K562 (cell line): ENCODE results near the gene FBXO17. TPM values are rescaled to one million over a fixed set of nuclear protein-coding genes. Genes with fewer than 3 reads are reported as not detected.

ENCODE experiments used
- BCL6 ChIP-seq: fragments of 250-450 bp; sonication (Bioruptor Pico); IDR thresholded peaks from 2 replicates; pipeline ENCODE4 v1.4.0; 2020
- BRD4 ChIP-seq: fragments of 200-600 bp; sonication (generic); IDR thresholded peaks from 2 replicates; pipeline ENCODE4 v1.6.1; 2017; ENCODE audit warnings: inconsistent platforms
- CBX3 ChIP-seq, 2 experiments: IDR thresholded peaks; 1 replicate in 1 of 2; 2 replicates in 1 of 2; pipeline ENCODE4 v1.6.1; 2012; ENCODE audit warnings: inconsistent platforms in 2 of 2, low read length in 2 of 2, borderline replicate concordance in 1 of 2, control low read depth in 1 of 2
- CSDE1 ChIP-seq, 2 experiments: fragments of 450-650 bp; IDR thresholded peaks; 2 replicates each; pipeline ENCODE4 v1.6.1; 2016; ENCODE audit warnings: mild to moderate bottlenecking in 1 of 2
- FOXJ3 ChIP-seq: sonication (generic); formaldehyde crosslinking; IDR thresholded peaks from 2 replicates; pipeline ENCODE4 v1.4.0; 2020; ENCODE audit warnings: mild to moderate bottlenecking, missing genetic modification reagents
- HSF4 ChIP-seq: fragments of 250-450 bp; sonication (Bioruptor Pico); IDR thresholded peaks from 2 replicates; pipeline ENCODE4 v2.1.2; 2022; ENCODE audit warnings: mild to moderate bottlenecking, moderate library complexity, borderline replicate concordance
- NBN ChIP-seq: fragments of 450-650 bp; IDR thresholded peaks from 2 replicates; pipeline ENCODE4 v1.6.1; 2016; ENCODE audit warnings: low read depth, mild to moderate bottlenecking
- RNF219 ChIP-seq: fragments of 250-450 bp; sonication (Bioruptor Pico); IDR thresholded peaks from 2 replicates; pipeline ENCODE4 v1.5.0; 2022; ENCODE audit warnings: mild to moderate bottlenecking
- SMARCA5 ChIP-seq: fragments of 450-650 bp; IDR thresholded peaks from 2 replicates; pipeline ENCODE4 v1.6.1; 2016
- TSC22D4 ChIP-seq: fragments of 450-650 bp; IDR thresholded peaks from 2 replicates; pipeline ENCODE4 v1.6.1; 2016; ENCODE audit warnings: missing genetic modification characterization, missing biosample characterization, control low read depth
- ZNF354B ChIP-seq: fragments of 250-450 bp; sonication (Bioruptor Pico); IDR thresholded peaks from 2 replicates; pipeline ENCODE4 v1.4.0; 2020
- ZNF75A ChIP-seq: fragments of 450-650 bp; formaldehyde crosslinking; IDR thresholded peaks from 2 replicates; pipeline ENCODE4 v1.4.0; 2020; ENCODE audit warnings: mild to moderate bottlenecking
- ZNF785 ChIP-seq: fragments of 250-450 bp; sonication (Bioruptor Pico); IDR thresholded peaks from 2 replicates; pipeline ENCODE4 v1.4.0; 2020; ENCODE audit warnings: mild to moderate bottlenecking
- polyA plus RNA-seq, 8 experiments: library from polyadenylated mRNA; depleted of rRNA in 4 of 8; stranded (reverse) in 5 of 8; unstranded in 3 of 8; fragments of >200 nt; fragmentation: Nextera tagmentation in 2 of 8; fragmentation: Illumina TruSeq in 1 of 8; extraction: Ambion mirVana in 2 of 8; extraction: Trizol in 1 of 8; gene quantifications; 2 replicates each; pipeline versions ENCODE4 v1.2.1 to v1.2.3, GENCODE V29; 2011 to 2014; ENCODE audit warnings: inconsistent platforms in 1 of 8, missing spikeins in 1 of 8
- total RNA-seq, 7 experiments: library from RNA; depleted of rRNA in 6 of 7; stranded (reverse); fragments of >200 nt in 6 of 7; fragmentation: Illumina TruSeq in 2 of 7; extraction: Trizol in 2 of 7; gene quantifications; 2 replicates each; pipeline versions ENCODE4 v1.2.1 to v1.2.3, GENCODE V29; 2011 to 2021; ENCODE audit warnings: low replicate concordance in 1 of 7
- TF ChIP-seq, protein P1 (sequence below): sonication (generic); formaldehyde crosslinking; IDR thresholded peaks from 2 replicates; pipeline ENCODE4 v1.8.1; 2023; ENCODE audit warnings: mild to moderate bottlenecking, missing genetic modification reagents
- TF ChIP-seq, protein P2 (sequence below): fragments of 250-450 bp; sonication (Bioruptor Pico); IDR thresholded peaks from 2 replicates; pipeline ENCODE4 v1.8.0; 2022; ENCODE audit warnings: moderate library complexity, mild to moderate bottlenecking, inconsistent platforms
- TF ChIP-seq, protein P3 (sequence below): sonication (generic); formaldehyde crosslinking; IDR thresholded peaks from 2 replicates; pipeline ENCODE4 v1.8.0; 2022; ENCODE audit warnings: missing genetic modification reagents, mild to moderate bottlenecking, borderline replicate concordance
- TF ChIP-seq, protein P4 (sequence below): sonication (generic); formaldehyde crosslinking; IDR thresholded peaks from 2 replicates; pipeline ENCODE4 v1.8.0; 2022; ENCODE audit warnings: missing genetic modification reagents, mild to moderate bottlenecking, moderate library complexity, borderline replicate concordance
- TF ChIP-seq, protein P5 (sequence below): fragments of 450-650 bp; formaldehyde crosslinking; conservative IDR thresholded peaks from 2 replicates; pipeline ENCODE4 v1.4.0; 2022; ENCODE audit warnings: mild to moderate bottlenecking, missing genetic modification characterization

FBXO17 gene
- total and polyA plus RNA-seq, 9 of the 15 experiments (the other 6 are each of a cell fraction or from before 2014, with no cell fraction given), result 4.1 to 27.1 (median 19.0) TPM

DNA sequence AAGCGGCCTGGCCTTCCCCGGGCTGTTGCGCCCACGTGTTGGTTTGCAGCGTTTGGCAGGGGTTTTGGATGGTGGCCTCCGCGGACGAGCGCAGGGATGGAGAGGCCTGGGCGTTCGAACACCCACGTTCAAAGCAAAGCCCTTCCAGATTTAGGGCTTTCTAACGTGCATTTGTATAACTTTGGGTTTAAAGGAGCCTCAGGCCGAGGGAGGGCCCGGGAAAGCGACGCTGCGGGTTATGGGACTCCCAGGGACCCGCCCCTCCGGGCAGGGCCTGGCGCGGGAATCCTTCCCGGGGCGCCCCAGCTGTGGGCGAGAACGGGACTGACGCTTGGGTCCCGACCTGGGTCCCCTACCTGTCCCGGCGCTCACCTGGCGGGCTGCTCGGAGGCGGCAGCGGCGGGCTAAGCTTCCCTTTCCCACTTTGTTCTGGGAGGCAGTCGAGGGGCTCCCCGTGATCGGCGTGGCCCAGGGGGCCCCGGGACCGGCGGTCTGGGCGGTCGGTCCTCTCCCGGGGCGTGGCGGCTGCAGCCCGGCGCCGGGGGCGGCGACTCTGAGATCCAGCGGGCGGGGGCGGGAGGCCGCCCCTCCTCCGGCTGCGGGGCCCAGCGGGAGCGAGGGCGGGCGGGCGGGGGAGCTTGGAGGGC is at the start of gene FBXO17 (continued):
- TF ChIP-seq, protein P1, sequence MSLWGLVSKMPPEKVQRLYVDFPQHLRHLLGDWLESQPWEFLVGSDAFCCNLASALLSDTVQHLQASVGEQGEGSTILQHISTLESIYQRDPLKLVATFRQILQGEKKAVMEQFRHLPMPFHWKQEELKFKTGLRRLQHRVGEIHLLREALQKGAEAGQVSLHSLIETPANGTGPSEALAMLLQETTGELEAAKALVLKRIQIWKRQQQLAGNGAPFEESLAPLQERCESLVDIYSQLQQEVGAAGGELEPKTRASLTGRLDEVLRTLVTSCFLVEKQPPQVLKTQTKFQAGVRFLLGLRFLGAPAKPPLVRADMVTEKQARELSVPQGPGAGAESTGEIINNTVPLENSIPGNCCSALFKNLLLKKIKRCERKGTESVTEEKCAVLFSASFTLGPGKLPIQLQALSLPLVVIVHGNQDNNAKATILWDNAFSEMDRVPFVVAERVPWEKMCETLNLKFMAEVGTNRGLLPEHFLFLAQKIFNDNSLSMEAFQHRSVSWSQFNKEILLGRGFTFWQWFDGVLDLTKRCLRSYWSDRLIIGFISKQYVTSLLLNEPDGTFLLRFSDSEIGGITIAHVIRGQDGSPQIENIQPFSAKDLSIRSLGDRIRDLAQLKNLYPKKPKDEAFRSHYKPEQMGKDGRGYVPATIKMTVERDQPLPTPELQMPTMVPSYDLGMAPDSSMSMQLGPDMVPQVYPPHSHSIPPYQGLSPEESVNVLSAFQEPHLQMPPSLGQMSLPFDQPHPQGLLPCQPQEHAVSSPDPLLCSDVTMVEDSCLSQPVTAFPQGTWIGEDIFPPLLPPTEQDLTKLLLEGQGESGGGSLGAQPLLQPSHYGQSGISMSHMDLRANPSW (CRISPR knock-in tag), result no peak
- TF ChIP-seq, protein P2, sequence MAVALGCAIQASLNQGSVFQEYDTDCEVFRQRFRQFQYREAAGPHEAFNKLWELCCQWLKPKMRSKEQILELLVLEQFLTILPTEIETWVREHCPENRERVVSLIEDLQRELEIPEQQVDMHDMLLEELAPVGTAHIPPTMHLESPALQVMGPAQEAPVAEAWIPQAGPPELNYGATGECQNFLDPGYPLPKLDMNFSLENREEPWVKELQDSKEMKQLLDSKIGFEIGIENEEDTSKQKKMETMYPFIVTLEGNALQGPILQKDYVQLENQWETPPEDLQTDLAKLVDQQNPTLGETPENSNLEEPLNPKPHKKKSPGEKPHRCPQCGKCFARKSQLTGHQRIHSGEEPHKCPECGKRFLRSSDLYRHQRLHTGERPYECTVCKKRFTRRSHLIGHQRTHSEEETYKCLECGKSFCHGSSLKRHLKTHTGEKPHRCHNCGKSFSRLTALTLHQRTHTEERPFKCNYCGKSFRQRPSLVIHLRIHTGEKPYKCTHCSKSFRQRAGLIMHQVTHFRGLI, result no peak
- no peak for TF ChIP-seq RNF219 (CRISPR knock-in tag)
- no peak for TF ChIP-seq NBN
- TF ChIP-seq, protein P3, sequence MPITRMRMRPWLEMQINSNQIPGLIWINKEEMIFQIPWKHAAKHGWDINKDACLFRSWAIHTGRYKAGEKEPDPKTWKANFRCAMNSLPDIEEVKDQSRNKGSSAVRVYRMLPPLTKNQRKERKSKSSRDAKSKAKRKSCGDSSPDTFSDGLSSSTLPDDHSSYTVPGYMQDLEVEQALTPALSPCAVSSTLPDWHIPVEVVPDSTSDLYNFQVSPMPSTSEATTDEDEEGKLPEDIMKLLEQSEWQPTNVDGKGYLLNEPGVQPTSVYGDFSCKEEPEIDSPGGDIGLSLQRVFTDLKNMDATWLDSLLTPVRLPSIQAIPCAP, result no peak
- no peak for TF ChIP-seq ZNF75A (CRISPR knock-in tag)
- TF ChIP-seq CBX3 (IDR thresholded peaks at IDR 0.05; ENCODE audit: borderline replicate concordance in 1 of 2, low read length in 2 of 2), result peak in 1 of 2 experiments; percentile 52; a peak in 1 of 3 replicates
- no peak for TF ChIP-seq CSDE1 (IDR thresholded peaks at IDR 0.05)
- no peak for TF ChIP-seq HSF4 (CRISPR knock-in tag)
- TF ChIP-seq FOXJ3 (CRISPR knock-in tag), result no peak
- TF ChIP-seq, protein P4, sequence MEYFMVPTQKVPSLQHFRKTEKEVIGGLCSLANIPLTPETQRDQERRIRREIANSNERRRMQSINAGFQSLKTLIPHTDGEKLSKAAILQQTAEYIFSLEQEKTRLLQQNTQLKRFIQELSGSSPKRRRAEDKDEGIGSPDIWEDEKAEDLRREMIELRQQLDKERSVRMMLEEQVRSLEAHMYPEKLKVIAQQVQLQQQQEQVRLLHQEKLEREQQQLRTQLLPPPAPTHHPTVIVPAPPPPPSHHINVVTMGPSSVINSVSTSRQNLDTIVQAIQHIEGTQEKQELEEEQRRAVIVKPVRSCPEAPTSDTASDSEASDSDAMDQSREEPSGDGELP (CRISPR knock-in tag), result peak; percentile 86
- TF ChIP-seq ZNF785, result no peak
- no peak for TF ChIP-seq BRD4
- TF ChIP-seq ZNF354B, result no peak
- TF ChIP-seq, protein P5, sequence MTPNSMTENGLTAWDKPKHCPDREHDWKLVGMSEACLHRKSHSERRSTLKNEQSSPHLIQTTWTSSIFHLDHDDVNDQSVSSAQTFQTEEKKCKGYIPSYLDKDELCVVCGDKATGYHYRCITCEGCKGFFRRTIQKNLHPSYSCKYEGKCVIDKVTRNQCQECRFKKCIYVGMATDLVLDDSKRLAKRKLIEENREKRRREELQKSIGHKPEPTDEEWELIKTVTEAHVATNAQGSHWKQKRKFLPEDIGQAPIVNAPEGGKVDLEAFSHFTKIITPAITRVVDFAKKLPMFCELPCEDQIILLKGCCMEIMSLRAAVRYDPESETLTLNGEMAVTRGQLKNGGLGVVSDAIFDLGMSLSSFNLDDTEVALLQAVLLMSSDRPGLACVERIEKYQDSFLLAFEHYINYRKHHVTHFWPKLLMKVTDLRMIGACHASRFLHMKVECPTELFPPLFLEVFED, result no peak
- TF ChIP-seq TSC22D4, result no peak
- TF ChIP-seq SMARCA5, result no peak
- no peak for TF ChIP-seq BCL6
